ENCODE results near the gene DHCR7. TPM values are rescaled to one million over a fixed set of nuclear protein-coding genes. Genes with fewer than 3 reads are reported as not detected.

The DHCR7 gene
- total RNA-seq, 1 donor from 2014 or later: 88.8 TPM

- Histone ChIP-seq H3K4me3 (ENCODE audit: low read depth, low read length) (no peak overlapping the region), H3K36me3 (ENCODE audit: control insufficient read depth, insufficient read depth, low read length) (no peaks in the 10 kb centered on the region), H3K27me3 (ENCODE audit: control insufficient read depth, insufficient read depth, low read length) (no peaks in the 10 kb centered on the region)
- TF ChIP-seq CTCF (IDR thresholded peaks at IDR 0.05; ENCODE audit: insufficient read depth, low read length, poor library complexity, severe bottlenecking): no peak
- DNase-seq (ENCODE audit: low read depth): no peak
These were observed 24.2 kb upstream of the DHCR7 start for GRCh38 chr11:71472357-71472885.

- H3K4me3 ChIP-seq (ENCODE audit: low read depth, low read length): no peak overlapping the region
- no peaks in the 10 kb centered on the region for H3K36me3 ChIP-seq (ENCODE audit: control insufficient read depth, insufficient read depth, low read length)
- TF ChIP-seq CTCF (IDR thresholded peaks at IDR 0.05; ENCODE audit: insufficient read depth, low read length, poor library complexity, severe bottlenecking): no peak
- no peaks in the 10 kb centered on the region for H3K27me3 ChIP-seq (ENCODE audit: control insufficient read depth, insufficient read depth, low read length)
- DNase-seq (ENCODE audit: low read depth): no peak
These were observed 22.8 kb upstream of the DHCR7 start for GRCh38 chr11:71470946-71471345.

- H3K27me3 ChIP-seq (ENCODE audit: control insufficient read depth, insufficient read depth, low read length): no peaks in the 10 kb centered on the region
- no peaks in the 10 kb centered on the region for H3K36me3 ChIP-seq (ENCODE audit: control insufficient read depth, insufficient read depth, low read length)
- no peak for DNase-seq (ENCODE audit: low read depth)
- no peak for TF ChIP-seq CTCF (IDR thresholded peaks at IDR 0.05; ENCODE audit: insufficient read depth, low read length, poor library complexity, severe bottlenecking)
- no peak overlapping the region for H3K4me3 ChIP-seq (ENCODE audit: low read depth, low read length)
These were observed 19.0 kb upstream of the DHCR7 start for GRCh38 chr11:71467164-71467563.

GRCh38 chr11:71466358-71466757 is 18.2 kb upstream of the DHCR7 start:
- Histone ChIP-seq H3K36me3 (ENCODE audit: control insufficient read depth, insufficient read depth, low read length) (no peaks in the 10 kb centered on the region), H3K27me3 (ENCODE audit: control insufficient read depth, insufficient read depth, low read length) (no peaks in the 10 kb centered on the region), H3K4me3 (ENCODE audit: low read depth, low read length) (no peak overlapping the region)
- DNase-seq (ENCODE audit: low read depth): no peak
- no peak for TF ChIP-seq CTCF (IDR thresholded peaks at IDR 0.05; ENCODE audit: insufficient read depth, low read length, poor library complexity, severe bottlenecking)

GRCh38 chr11:71465054-71465453 is 16.9 kb upstream of the DHCR7 start:
- H3K36me3 ChIP-seq (ENCODE audit: control insufficient read depth, insufficient read depth, low read length): no peaks in the 10 kb centered on the region
- no peak overlapping the region for H3K4me3 ChIP-seq (ENCODE audit: low read depth, low read length)
- no peak for TF ChIP-seq CTCF (IDR thresholded peaks at IDR 0.05; ENCODE audit: insufficient read depth, low read length, poor library complexity, severe bottlenecking)
- no peak for DNase-seq (ENCODE audit: low read depth)
- no peaks in the 10 kb centered on the region for H3K27me3 ChIP-seq (ENCODE audit: control insufficient read depth, insufficient read depth, low read length)

Data from kidney epithelial cell (primary cell).